MCF 10A (cell line): Measurements from ENCODE around the gene CWF19L2. TPM values are rescaled to one million over a fixed set of nuclear protein-coding genes. Genes with fewer than 3 reads are reported as not detected.

Experiments
- BruUV-seq: library from RNA; stranded (reverse); fragments of 400-500 nt; replicated peaks from 2 replicates; lab custom pipeline; 2021; lab: Mats Ljungman, UMichigan
- CTCF ChIA-PET: fragments of 300-600 bp; sonication (Branson Sonifier 250); formaldehyde crosslinking; extraction: SDS; loops from one replicate; lab custom pipeline; 2021; ENCODE audit warnings: antibody characterized with exemption, inconsistent platforms; lab: Yijun Ruan, JAX
- POLR2A ChIA-PET: fragments of 300-600, 350-650 bp; sonication (Branson Sonifier 250); formaldehyde crosslinking; extraction: SDS; loops from one replicate; lab custom pipeline; 2020; ENCODE audit warnings: antibody characterized with exemption, inconsistent platforms; lab: Yijun Ruan, JAX
- DNase-seq: peaks from one replicate; pipeline ENCODE4 v3.0.0-alpha.2; 2018; ENCODE audit not compliant: unreplicated experiment
- H3K27ac Mint-ChIP-seq: one replicate; pipeline ENCODE4 v1.8.0; 2022; ENCODE audit warnings: mild to moderate bottlenecking, low read depth, mixed read lengths; ENCODE audit not compliant: unreplicated experiment
- H3K27me3 Mint-ChIP-seq: one replicate; pipeline ENCODE4 v1.8.0; 2022; ENCODE audit warnings: mixed read lengths; ENCODE audit not compliant: insufficient read depth, unreplicated experiment
- H3K36me3 Mint-ChIP-seq: one replicate; pipeline ENCODE4 v1.8.0; 2022; ENCODE audit warnings: mild to moderate bottlenecking, moderate library complexity, mixed read lengths; ENCODE audit not compliant: insufficient read depth, unreplicated experiment
- H3K4me1 Mint-ChIP-seq: one replicate; pipeline ENCODE4 v1.8.0; 2022; ENCODE audit warnings: mixed read lengths; ENCODE audit not compliant: insufficient read depth, unreplicated experiment
- H3K4me3 Mint-ChIP-seq: one replicate; pipeline ENCODE4 v1.8.0; 2022; ENCODE audit warnings: mild to moderate bottlenecking, moderate library complexity, mixed read lengths; ENCODE audit not compliant: unreplicated experiment
- H3K9me3 Mint-ChIP-seq: one replicate; pipeline ENCODE4 v1.8.0; 2022; ENCODE audit warnings: mixed read lengths; ENCODE audit not compliant: unreplicated experiment
- intact Hi-C: fragments of 100-400 bp; cut with micrococcal nuclease; formaldehyde crosslinking; loops from 2 replicates; pipeline ENCODE4 v1.14.1; 2022
- total RNA-seq: library from RNA; stranded (reverse); gene quantifications from 2 replicates; pipeline ENCODE4 v1.2.3, GENCODE V29; 2022
- TF ChIP-seq, protein P1 (sequence below): fragments of 200-600 bp; IDR thresholded peaks from one replicate; pipeline ENCODE4 v1.8.0; 2022; ENCODE audit warnings: antibody characterized with exemption, mild to moderate bottlenecking; ENCODE audit not compliant: unreplicated experiment

CWF19L2 gene
- total RNA-seq, 1 experiment from 2014 or later = 8.5 TPM

DNA sequence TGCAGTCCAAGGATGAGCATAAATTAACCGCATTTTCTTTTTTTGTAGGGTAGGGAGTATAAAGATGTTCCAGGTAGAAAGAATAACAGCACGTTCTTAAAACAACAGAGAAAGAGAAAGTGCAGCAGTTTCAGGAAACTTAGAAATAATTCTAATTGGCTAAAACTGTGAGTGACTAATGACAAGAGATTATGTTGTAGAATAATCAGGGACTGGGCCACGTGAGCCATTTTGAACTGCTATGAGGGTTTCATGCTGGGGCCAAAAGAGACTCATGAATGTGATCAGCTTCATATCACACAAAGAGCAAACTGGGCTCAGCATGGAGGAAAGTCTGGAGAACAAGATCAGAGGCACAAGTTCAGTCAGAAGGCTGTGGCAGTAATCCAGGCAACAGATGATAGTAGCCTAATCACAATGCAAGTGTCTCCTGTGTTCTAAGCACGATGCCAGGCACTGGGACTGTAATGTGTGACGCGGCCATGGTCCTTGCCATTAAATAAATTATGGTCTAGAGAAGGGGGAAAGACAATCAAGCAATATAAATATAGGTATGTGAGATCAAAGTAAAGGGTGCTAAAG lies 17.9 kb downstream of the CWF19L2 start:
- no peak overlapping the region for H3K4me3 Mint-ChIP-seq
- intact Hi-C loops = loop anchor here (2.0 kb wide), 1 partner anchor 719 kb away; no protein-coding TSS in a partner anchor
- no peaks in the 10 kb centered on the region for H3K4me1 Mint-ChIP-seq
- no peak overlapping the region for H3K27ac Mint-ChIP-seq
- H3K36me3 Mint-ChIP-seq = peaks cover 51% of the 10 kb centered on the region
- ChIA-PET CTCF (no interaction called here), POLR2A (no interaction called here)
- TF ChIP-seq, protein P1, sequence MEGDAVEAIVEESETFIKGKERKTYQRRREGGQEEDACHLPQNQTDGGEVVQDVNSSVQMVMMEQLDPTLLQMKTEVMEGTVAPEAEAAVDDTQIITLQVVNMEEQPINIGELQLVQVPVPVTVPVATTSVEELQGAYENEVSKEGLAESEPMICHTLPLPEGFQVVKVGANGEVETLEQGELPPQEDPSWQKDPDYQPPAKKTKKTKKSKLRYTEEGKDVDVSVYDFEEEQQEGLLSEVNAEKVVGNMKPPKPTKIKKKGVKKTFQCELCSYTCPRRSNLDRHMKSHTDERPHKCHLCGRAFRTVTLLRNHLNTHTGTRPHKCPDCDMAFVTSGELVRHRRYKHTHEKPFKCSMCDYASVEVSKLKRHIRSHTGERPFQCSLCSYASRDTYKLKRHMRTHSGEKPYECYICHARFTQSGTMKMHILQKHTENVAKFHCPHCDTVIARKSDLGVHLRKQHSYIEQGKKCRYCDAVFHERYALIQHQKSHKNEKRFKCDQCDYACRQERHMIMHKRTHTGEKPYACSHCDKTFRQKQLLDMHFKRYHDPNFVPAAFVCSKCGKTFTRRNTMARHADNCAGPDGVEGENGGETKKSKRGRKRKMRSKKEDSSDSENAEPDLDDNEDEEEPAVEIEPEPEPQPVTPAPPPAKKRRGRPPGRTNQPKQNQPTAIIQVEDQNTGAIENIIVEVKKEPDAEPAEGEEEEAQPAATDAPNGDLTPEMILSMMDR = no peak
- no TSS peak for BruUV-seq
- H3K27me3 Mint-ChIP-seq = no peaks in the 10 kb centered on the region
- no peaks in the 10 kb centered on the region for H3K9me3 Mint-ChIP-seq
- no peak for DNase-seq

GRCh38 chr11:107438148-107438547 lies 19.5 kb downstream of the CWF19L2 start:
- no peaks in the 10 kb centered on the region for H3K4me1 Mint-ChIP-seq
- H3K36me3 Mint-ChIP-seq = peaks cover 37% of the 10 kb centered on the region
- TF ChIP-seq, protein P1 = no peak
- no peak overlapping the region for H3K4me3 Mint-ChIP-seq
- ChIA-PET POLR2A (no interaction called here), CTCF (no interaction called here)
- intact Hi-C loops = loop anchor here (2.0 kb wide), 1 partner anchor 717 kb away; no protein-coding TSS in a partner anchor
- BruUV-seq = no TSS peak
- H3K9me3 Mint-ChIP-seq = no peaks in the 10 kb centered on the region
- H3K27me3 Mint-ChIP-seq = no peaks in the 10 kb centered on the region
- H3K27ac Mint-ChIP-seq = no peak overlapping the region
- no peak for DNase-seq

DNA sequence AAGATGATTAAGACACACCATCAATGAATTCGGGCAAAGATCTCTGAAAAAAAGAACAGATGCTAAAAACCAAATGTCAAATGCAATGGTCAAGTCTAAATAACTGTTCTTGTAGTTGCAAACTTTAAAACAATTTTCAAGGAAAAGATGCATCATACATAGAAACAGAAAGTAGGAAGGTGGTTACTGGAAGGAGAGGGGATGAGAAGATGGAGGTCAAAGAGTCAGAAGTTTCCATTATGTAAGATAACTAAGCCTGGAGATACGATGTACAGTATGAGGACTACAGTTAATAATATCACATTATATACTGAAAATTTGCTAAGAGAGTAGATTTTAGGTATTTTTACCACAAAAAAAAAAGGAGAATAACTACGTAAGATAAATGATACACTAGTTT lies 27.1 kb downstream of the CWF19L2 start:
- H3K9me3 Mint-ChIP-seq = no peaks in the 10 kb centered on the region
- no peaks in the 10 kb centered on the region for H3K4me1 Mint-ChIP-seq
- no peak overlapping the region for H3K27ac Mint-ChIP-seq
- no peaks in the 10 kb centered on the region for H3K27me3 Mint-ChIP-seq
- POLR2A ChIA-PET = interaction anchor here (0.7 to 1.4 kb wide), 2 partner anchors 27 to 44 kb away, joined by 3 to 4 read pairs; partner anchors contain the start of gene CWF19L2
- TF ChIP-seq, protein P1 = no peak
- DNase-seq = no peak
- no TSS peak for BruUV-seq
- CTCF ChIA-PET = no interaction called here
- peaks cover 45% of the 10 kb centered on the region for H3K36me3 Mint-ChIP-seq
- no peak overlapping the region for H3K4me3 Mint-ChIP-seq
- intact Hi-C loops = no loop called here

GRCh38 chr11:107427569-107428180 lies 29.9 kb downstream of the CWF19L2 start:
- POLR2A ChIA-PET = interaction anchor here (0.6 kb wide), 1 partner anchor 721 kb away, joined by 3 read pairs; no protein-coding TSS in a partner anchor
- TF ChIP-seq, protein P1 = no peak
- intact Hi-C loops = no loop called here
- no peak for DNase-seq
- no peak overlapping the region for H3K4me3 Mint-ChIP-seq
- CTCF ChIA-PET = interaction anchor here (1.0 kb wide), 1 partner anchor 16 kb away, joined by 3 read pairs; no protein-coding TSS in a partner anchor
- no TSS peak for BruUV-seq
- no peaks in the 10 kb centered on the region for H3K4me1 Mint-ChIP-seq
- no peaks in the 10 kb centered on the region for H3K9me3 Mint-ChIP-seq
- H3K27ac Mint-ChIP-seq = no peak overlapping the region
- no peaks in the 10 kb centered on the region for H3K27me3 Mint-ChIP-seq
- H3K36me3 Mint-ChIP-seq = peaks cover 44% of the 10 kb centered on the region
